ENCODE results near the gene FXYD6.

- no peak for TF ChIP-seq CTCF (IDR thresholded peaks at IDR 0.05)
- TF ChIP-seq EZH2phosphoT487 (IDR thresholded peaks at IDR 0.05) = no peak
Measured at GRCh38 chr11:117900720-117901440, 24.4 kb upstream of the FXYD6 start.

Measured in neural progenitor cell (in vitro differentiated cells).